ENCODE results near the gene PEX14.

DNA sequence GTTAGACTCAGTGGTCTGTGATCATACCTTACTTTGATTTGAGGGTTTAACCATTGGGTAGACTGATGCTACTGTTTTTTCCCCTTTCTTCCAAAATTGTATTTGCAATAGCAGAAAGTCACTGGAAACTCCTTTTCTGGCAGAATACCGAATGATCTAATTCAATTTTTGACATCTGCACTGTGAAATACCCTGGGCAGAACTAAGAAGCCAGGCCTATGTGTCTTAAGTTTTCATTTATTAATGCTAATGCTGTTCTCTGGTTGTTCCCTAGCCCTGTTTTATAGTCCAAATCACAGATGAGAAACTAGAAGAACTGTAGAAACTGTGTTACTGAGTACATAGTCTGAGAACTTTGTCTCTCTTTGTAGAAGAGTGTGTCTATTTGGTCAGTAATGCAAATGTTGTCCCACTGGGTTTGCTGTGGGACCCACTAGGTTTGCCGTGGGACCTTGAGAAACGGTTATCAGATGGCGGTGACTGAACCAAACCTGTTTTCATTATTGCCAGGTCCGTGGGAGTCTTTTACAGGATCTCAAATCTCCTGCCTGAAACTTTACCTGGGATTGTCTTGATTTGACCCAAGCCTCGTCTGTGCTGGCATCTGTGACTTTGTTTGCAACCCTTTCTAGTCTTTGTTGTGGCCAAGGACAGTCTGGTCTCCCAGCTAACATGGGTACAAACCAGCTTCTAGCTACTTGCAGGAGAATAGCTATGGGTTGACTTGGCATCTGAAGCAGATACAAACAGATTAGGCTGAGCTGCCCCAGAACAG is 41.4 kb downstream of the PEX14 start:
- TF ChIP-seq, protein P1, sequence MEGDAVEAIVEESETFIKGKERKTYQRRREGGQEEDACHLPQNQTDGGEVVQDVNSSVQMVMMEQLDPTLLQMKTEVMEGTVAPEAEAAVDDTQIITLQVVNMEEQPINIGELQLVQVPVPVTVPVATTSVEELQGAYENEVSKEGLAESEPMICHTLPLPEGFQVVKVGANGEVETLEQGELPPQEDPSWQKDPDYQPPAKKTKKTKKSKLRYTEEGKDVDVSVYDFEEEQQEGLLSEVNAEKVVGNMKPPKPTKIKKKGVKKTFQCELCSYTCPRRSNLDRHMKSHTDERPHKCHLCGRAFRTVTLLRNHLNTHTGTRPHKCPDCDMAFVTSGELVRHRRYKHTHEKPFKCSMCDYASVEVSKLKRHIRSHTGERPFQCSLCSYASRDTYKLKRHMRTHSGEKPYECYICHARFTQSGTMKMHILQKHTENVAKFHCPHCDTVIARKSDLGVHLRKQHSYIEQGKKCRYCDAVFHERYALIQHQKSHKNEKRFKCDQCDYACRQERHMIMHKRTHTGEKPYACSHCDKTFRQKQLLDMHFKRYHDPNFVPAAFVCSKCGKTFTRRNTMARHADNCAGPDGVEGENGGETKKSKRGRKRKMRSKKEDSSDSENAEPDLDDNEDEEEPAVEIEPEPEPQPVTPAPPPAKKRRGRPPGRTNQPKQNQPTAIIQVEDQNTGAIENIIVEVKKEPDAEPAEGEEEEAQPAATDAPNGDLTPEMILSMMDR (conservative IDR thresholded peaks at IDR 0.05; ENCODE audit: low read depth in 2 of 2): no peak
- TF ChIP-seq, protein P2, sequence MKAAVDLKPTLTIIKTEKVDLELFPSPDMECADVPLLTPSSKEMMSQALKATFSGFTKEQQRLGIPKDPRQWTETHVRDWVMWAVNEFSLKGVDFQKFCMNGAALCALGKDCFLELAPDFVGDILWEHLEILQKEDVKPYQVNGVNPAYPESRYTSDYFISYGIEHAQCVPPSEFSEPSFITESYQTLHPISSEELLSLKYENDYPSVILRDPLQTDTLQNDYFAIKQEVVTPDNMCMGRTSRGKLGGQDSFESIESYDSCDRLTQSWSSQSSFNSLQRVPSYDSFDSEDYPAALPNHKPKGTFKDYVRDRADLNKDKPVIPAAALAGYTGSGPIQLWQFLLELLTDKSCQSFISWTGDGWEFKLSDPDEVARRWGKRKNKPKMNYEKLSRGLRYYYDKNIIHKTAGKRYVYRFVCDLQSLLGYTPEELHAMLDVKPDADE (IDR thresholded peaks at IDR 0.05): no peak
- TF ChIP-seq EZH2 (IDR thresholded peaks at IDR 0.05; ENCODE audit: low read depth, unreplicated experiment): no peak
- TF ChIP-seq, protein P3, sequence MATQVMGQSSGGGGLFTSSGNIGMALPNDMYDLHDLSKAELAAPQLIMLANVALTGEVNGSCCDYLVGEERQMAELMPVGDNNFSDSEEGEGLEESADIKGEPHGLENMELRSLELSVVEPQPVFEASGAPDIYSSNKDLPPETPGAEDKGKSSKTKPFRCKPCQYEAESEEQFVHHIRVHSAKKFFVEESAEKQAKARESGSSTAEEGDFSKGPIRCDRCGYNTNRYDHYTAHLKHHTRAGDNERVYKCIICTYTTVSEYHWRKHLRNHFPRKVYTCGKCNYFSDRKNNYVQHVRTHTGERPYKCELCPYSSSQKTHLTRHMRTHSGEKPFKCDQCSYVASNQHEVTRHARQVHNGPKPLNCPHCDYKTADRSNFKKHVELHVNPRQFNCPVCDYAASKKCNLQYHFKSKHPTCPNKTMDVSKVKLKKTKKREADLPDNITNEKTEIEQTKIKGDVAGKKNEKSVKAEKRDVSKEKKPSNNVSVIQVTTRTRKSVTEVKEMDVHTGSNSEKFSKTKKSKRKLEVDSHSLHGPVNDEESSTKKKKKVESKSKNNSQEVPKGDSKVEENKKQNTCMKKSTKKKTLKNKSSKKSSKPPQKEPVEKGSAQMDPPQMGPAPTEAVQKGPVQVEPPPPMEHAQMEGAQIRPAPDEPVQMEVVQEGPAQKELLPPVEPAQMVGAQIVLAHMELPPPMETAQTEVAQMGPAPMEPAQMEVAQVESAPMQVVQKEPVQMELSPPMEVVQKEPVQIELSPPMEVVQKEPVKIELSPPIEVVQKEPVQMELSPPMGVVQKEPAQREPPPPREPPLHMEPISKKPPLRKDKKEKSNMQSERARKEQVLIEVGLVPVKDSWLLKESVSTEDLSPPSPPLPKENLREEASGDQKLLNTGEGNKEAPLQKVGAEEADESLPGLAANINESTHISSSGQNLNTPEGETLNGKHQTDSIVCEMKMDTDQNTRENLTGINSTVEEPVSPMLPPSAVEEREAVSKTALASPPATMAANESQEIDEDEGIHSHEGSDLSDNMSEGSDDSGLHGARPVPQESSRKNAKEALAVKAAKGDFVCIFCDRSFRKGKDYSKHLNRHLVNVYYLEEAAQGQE (IDR thresholded peaks at IDR 0.05; ENCODE audit: unreplicated experiment): no peak

Data from GM23338 (cell line).